GM12865 (cell line): ENCODE measurements around the gene MB.
"Not testable (repeated sequence)": the region's sequence is repeated elsewhere in the genome, so short reads cannot be mapped to it uniquely, and the experiment has no call there.

ENCODE experiments used
- DNase-seq: peaks from one replicate; pipeline ENCODE4 v3.0.0; 2010; ENCODE audit warnings: low read depth
- H3K4me3 ChIP-seq: 2 replicates; pipeline ENCODE4 v1.5.1; 2011; ENCODE audit warnings: mild to moderate bottlenecking, low read depth, low read length, control low read depth
- CTCF ChIP-seq: IDR thresholded peaks from 2 replicates; pipeline ENCODE4 v1.5.1; 2011; ENCODE audit warnings: low read length, control low read depth, low read depth, inconsistent platforms; ENCODE audit not compliant: insufficient read depth; ENCODE audit errors: missing control alignments

Gene MB

GRCh38 chr22:35617137-35617755 lies at the start of gene MB:
Gene MB (minus strand): TSS chr22:35617329. CDS start chr22:35617257, 72 bp downstream.
- no peak within 1 kb of the TSS for H3K4me3 ChIP-seq
- no peak for DNase-seq
- no peak for TF ChIP-seq CTCF

GRCh38 chr22:35666699-35667098 lies 49.6 kb upstream of the MB start:
- DNase-seq, H3K4me3 ChIP-seq: not testable (repeated sequence)

GRCh38 chr22:35664955-35665587 lies 47.9 kb upstream of the MB start:
- no peak for TF ChIP-seq CTCF
- no peak for DNase-seq
- no peak overlapping the region for H3K4me3 ChIP-seq

- no peak for DNase-seq
- H3K4me3 ChIP-seq, result no peak overlapping the region
- TF ChIP-seq CTCF, result no peak
Measured at GRCh38 chr22:35663371-35663770, 46.2 kb upstream of the MB start.

GRCh38 chr22:35662914-35663313 lies 45.8 kb upstream of the MB start:
- H3K4me3 ChIP-seq, result no peak overlapping the region
- DNase-seq, result no peak
- TF ChIP-seq CTCF, result no peak

- H3K4me3 ChIP-seq, result no peak overlapping the region
- no peak for DNase-seq
- no peak for TF ChIP-seq CTCF
Measured at GRCh38 chr22:35661464-35661863, 44.3 kb upstream of the MB start.

- no peak for TF ChIP-seq CTCF
- no peak for DNase-seq
- H3K4me3 ChIP-seq, result no peak overlapping the region
Measured at GRCh38 chr22:35660291-35661127, 43.4 kb upstream of the MB start.
